NCI-H2171 (cell line): Measurements from ENCODE around the gene ALKBH3.

Experiments used
- DNase-seq: peaks from one replicate; lab custom pipeline; 2025; lab: John Stamatoyannopoulos, UW

The ALKBH3 gene

GRCh38 chr11:43922744-43923405, 42.2 kb downstream of the ALKBH3 start:
- no peak for DNase-seq

DNA sequence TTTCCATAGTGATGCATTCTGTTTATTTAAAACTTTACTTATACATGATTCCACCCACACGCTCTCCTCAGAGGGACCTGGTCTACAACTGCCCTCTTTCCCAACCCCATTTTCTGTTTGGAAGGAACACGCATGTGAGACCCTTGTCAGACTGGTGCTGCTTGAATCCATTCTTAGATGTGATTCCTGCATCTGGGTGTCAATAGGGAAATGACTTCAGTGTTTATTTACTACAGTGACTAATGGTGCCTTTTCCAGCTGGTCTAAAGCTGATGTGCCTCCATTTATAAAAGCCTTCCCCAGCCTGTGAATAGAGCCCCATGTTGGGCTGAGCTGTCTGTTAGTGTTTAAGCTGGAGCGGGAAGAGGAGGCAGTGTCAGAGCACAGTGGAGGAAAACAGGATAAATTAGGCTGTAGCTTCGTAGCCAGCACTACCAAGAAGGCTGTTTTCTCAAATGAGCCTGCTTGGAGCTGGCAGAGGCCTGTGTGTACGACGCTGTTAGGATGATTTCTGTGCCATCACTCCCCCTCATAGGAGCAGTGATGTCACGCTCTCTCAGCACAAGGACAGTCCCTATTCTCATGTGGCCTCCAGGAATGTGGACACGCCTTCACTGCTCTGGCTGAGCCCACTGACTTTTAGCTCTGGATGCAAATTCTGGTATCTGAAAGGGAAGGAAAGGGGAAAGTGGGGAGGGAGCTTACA, 42.9 kb downstream of the ALKBH3 start:
- DNase-seq: no peak

DNA sequence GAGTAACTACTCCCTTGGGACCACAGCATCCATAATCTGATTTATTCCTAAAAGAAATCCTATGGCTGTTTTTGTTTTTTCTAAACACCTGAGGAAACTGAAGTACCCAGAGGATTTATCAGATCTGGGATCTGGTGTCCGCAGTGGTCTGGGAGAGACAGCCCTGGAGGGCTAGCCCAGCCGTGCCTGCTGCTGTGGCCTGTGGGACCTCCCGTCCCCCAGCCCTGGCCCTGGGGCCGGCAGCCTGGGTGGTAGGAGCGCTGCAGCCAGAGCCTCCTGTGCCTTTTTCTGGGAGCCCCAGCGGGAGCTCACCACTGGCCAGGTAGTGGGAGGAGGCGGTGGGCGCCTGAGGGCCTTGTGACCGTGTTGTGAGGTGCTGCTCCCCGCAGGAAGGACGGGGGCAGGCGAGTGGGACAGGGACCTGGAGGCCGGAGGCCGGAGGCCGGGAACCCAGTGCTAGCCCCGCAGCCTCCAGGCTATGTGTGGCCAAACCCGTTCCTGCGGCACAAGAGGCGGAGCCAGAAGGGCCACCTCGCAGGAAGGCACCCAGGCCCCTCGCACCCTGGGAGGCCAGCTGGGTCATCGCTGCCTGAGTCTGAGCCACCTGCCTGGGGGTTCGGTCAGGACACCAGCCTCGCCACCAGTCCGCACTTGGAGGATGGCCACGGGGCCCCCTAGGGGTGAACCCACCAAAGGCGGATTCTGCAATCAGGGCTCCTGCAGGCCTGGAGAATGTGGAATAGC, 43.7 kb downstream of the ALKBH3 start:
- DNase-seq: no peak

DNA sequence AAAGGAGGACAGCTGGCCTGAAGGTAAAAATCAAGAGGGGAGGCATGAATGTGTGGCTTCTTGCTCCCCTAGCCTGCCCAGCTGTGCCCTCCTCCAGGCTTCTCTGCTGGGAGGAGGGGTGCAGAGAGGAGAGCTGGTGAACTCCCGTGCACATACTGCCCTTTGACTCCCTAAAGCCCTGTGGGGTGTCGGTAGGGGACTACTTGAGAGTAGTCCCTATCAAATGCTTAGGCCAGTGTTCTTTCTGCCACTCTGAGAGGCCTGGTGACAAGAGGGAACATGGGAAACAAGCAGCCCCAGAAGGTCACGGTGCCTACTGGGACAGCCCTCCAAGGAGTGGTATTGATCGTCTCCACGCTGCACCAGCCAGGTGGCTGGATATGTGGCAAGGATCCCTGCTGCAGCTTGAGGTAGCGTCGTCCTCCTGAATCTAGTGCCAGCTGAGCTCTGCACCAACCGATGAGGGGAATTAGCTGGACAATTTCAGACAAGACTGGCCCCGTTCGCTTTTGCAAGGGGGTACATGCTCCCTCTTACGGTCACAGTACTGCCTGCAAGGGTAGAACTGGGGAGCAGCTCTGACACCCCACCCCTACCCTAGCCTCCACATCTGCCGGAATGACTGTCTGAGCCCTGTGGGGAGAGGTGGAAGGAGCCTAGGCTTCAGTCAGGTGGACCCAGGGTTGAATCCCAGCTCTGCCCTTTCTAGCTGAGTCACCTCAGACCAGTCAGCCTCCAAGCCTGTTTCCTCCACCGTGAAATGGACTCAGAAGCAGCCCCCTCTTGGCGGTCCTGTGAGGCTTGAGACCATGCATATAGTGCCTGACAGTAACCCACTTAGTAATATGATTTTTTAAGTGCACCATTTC, 44.7 kb downstream of the ALKBH3 start:
- DNase-seq: no peak

- no peak for DNase-seq
These were observed 45.4 kb downstream of the ALKBH3 start for GRCh38 chr11:43925932-43926505.

GRCh38 chr11:43927070-43927469, 46.4 kb downstream of the ALKBH3 start:
- DNase-seq: no peak

DNA sequence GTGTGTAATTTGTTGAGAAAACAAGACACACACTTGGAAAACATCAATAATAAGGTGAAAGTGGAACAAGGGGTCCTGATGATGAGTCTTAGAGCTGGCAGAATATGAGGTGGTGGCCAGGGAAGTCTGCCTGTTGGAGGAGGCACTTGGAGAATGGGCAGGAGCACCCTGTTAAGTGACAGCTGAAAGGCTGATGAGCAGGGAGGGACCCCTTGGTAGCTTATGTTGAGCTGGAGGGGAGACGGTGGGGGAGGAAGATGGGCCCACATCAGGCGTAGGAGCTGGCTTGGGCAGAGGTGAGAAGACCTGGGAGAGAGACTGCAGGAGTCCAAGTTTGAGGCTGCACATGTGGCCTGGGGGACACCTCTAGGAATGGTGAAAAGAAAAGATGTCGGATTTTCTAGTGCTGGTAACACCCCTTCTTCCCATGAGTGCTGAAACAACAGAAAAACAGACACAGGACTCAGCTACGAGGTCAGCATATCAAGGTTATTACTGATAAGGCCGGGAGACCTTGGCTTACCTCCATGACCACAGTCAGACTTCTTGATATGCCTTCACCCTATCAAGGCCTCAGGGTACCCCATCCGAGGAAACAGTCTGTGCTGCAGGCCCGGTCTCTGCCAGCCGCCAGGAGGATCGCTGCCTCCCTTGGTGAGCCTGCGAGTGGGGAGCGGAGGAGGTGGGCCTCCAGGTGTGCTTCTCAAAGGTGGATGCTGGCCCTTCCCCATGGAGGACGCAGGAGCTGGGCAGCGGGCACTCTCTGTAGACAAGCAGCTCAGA, 47.5 kb downstream of the ALKBH3 start:
- no peak for DNase-seq

- DNase-seq: no peak
These were observed 48.1 kb downstream of the ALKBH3 start for GRCh38 chr11:43928721-43929120.

- DNase-seq: no peak
These were observed 50.5 kb downstream of the ALKBH3 start for GRCh38 chr11:43930868-43931716.

- no peak for DNase-seq
These were observed 51.0 kb downstream of the ALKBH3 start for GRCh38 chr11:43931717-43932039.

DNA sequence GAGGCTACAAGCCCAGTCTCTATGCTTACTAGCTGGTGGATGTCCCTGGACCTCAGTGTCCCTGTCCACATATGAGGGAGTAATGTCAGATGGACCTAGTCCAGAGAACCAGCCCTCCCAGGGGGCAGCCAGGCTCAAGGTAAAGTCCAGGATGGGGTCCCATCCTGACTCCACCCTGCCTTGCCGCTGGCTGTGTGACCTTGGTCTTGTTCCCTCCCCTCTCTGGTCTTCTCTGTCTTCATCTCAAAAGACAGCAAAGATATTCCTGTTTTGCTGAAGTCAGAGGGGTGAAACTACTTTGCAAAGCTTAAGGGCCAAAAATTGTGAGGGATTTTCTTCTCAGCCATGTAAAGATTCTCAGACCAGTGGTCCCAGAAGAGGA, 52.6 kb downstream of the ALKBH3 start:
- DNase-seq: no peak

DNA sequence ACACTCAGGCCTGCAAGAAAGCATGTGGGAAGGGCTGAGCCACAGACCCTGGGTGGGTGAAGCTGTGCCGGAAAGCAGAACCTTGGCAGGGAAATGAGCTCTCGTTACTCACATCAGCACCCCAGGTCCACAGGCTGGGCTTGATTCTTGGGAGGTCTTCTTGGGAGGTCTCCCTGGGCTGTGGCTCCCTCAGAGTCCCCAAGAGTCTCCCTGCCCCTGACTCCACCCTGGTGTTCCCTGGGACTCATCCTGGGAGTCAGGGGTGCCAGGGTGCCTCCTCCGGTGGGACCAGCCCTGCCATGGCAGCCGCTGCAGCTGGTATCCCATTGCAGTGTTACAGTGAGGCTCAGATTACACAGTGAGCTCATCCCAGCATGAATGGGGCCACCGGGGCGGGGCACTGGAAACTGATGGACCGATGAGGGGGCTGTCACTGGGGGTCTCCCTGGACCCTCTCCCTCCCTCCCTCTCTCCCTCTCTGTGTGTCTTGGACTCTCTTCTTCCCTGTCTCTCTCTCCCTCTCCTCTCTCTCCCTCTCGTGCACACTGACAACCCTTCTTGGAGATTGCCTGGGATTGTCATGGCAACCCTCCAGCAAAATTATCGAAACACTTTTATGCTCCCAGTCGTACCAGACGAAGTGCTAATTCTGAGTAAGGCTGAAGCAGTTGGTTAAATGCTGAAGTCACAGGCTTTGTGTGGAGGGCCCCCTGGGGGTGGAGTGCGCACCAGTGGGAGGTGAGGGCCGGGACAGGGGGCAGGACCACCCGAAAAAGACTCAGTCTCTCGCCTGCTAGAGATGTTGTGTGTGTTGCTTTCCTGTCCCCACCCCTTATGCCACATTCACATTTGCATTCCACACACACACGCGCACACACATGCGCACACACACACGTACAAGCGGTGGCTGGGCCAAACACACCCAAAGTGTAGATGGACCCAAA, 53.2 kb downstream of the ALKBH3 start:
- DNase-seq: peak; percentile 61

- DNase-seq: no peak
These were observed 54.2 kb downstream of the ALKBH3 start for GRCh38 chr11:43934601-43935423.

DNA sequence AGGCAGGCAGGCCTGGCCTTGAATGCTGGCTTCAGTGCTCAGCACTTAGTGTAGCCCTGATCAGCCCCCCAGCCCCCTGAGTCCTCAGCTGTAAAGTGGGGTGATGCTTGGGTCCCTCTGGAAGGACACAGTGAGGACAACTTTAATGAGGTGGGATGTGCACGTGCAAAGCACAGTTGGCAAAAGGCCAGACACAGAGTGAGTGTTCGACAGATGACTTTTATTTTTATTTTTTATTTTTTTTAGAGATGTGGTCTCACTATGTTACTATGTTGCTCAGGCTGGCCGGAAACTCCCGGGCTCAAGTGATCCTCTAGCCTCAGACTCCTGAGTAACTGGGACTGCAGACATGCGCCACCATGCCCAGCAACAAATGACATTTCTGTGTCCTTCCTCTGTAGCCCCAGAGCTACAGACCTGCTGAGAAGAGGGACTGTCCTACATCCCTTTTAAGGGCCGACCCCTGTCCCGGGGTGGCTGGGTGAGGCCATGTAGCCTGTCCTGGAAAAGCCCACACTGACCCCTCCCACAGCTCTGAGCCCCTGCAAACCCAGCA, 54.9 kb downstream of the ALKBH3 start:
- DNase-seq: no peak

GRCh38 chr11:43936076-43936475, 55.4 kb downstream of the ALKBH3 start:
- DNase-seq: no peak

- DNase-seq: no peak
These were observed 57.1 kb downstream of the ALKBH3 start for GRCh38 chr11:43937434-43938411.
